A549 treated with dexamethasone at 1 μM for 4 hours (cell line): ENCODE data around the gene TMEM238. TPM values are rescaled to one million over a fixed set of nuclear protein-coding genes. Genes with fewer than 3 reads are reported as not detected.

ENCODE experiments used
- total RNA-seq: library from RNA; stranded (reverse); fragments of 200-300 nt; extraction: Qiagen RNA extraction; gene quantifications from 5 replicates; pipeline ENCODE4 v1.2.3, GENCODE V29; 2022

TMEM238 gene, protein sequence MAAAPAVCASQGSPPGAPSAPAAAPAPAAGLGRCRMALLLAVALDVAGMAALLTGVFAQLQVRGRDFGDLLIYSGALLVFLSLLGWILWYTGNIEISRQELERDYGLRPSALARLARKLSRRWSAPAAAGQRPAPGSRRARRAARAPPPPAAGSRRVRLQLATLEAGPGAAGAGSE
- total RNA-seq: 2.4 to 7.0 TPM (median 4.2 TPM) in 5 replicates

DNA sequence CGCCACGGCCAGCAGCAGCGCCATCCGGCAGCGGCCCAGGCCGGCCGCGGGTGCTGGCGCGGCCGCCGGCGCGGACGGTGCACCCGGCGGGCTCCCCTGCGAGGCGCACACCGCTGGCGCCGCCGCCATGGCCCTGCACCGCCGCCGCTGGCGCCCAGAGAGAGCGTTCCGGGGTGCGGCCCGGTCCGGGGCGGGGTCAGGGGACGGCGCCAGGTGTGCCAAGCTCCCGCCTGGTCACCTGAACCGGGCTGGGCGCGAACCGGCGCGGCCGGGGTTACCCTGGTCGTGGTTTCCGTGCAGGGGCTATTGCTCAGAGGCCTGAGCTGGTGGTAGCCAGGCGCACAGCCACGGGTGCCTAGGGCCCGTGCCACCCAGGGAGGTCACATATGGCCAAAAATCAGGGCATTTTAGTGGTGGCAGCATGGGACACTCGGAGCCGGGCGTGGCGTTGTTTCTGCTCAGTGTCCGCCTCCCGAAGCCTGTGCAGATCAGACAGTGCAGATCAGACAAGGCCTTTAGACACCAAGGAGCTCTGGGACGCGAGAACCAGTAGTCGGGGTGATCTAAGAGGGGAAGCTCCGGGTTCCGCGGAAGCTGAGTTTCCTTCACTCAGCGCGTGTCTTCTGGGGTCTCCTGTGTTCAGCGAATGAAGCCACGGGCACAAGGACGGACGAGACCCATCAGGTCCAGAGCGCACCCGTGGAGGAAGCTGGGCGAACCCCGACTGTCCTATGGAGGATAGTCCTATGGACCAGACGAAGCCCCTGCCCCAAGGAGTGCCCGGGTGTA, at the start of gene TMEM238:
Gene TMEM238 (minus strand): TSS at position 162 of the 789 bp plus-strand sequence. CDS start 33 bp downstream, at position 129.

DNA sequence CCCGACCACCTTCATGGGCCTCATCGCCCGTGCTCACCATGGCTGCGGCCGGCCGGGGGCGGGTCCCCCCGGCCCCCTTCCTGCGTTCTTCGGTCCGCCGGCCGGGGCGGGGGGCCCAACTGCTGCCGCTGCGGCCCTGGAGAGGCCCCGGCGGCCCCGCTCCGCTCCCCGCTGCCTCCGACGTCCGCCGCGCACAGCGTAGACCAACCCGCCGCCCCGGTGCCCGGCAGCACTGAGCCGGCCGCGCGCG, 23.4 kb upstream of the TMEM238 start, which contains the start of gene UBE2S:
Gene UBE2S (minus strand): TSS at position 239 of the 250 bp plus-strand sequence. CDS start 199 bp downstream, at position 40.

DNA sequence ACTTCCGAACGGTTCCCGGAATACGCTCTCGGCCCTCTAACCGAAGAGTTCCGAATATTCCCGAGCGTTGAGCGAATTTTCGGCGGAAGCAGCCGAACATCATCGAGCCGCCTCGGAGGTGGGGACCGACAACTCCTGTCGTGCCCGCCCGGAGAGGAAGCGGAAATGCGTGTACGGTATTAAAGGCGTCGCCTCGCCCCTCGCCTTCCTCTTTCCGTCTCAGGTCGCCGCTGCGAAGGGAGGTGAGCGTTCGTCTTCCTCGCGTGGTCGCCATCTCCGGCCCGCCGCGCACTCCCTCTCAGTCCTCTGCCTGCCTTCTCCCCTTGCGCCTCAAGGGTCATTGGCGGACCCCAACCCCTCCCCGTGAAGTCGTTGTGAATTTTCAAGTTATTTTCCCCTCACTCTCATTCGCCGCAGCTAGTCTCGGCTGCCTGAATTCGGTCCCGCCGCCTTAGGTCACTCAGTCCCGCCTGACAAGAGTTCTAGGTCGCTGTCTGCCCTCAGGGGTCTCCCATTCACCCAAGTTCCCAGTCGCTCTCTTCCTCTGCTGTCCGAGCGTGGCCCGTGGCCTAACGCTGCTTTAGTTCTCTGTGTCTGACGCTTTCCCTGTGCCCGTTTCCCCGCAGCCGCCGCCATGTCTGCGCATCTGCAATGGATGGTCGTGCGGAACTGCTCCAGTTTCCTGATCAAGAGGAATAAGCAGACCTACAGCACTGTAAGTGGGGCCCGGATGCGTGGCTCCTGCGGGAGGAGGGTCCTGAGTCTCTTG, 1.8 kb upstream of the TMEM238 start, which contains the start of gene RPL28:
Gene RPL28 (plus strand): TSS at position 209 of the 769 bp plus-strand sequence. CDS start 426 bp downstream, at position 635.

DNA sequence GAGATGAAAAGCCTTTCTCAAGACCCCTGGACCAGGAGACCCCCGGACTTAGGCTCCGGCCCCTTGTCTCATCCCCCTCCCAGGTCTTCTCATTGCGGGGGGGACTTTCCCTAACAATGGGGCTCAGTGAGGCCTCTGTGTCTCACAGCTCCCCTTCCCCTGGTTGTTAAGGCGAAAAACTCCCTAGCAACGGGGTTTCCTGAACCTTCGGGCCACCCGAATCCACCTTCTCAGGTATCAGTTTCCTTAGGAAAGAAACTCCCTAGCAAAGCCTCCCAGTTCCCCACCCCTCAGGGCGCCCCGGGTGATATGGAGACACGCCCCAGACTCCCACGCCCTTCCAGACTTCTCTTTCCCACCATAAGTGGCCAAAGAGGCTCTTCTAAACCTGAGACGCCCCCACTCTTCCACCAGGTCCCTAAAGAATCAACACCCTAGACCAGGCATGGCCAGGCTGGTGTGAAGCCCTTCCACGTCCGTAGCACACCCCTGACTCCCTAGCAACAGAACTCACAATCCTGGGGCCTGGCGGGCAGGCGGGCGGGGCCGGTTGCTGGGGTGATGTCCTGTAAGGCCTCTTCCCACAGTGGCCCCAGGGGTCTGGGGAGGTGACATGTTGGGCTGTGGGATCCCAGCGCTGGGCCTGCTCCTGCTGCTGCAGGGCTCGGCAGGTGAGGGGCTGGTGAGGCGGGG, 7.7 kb downstream of the TMEM238 start, which contains the start of gene TMEM190:
Gene TMEM190 (plus strand): TSS at position 586 of the 693 bp plus-strand sequence. CDS start 28 bp downstream, at position 614.

DNA sequence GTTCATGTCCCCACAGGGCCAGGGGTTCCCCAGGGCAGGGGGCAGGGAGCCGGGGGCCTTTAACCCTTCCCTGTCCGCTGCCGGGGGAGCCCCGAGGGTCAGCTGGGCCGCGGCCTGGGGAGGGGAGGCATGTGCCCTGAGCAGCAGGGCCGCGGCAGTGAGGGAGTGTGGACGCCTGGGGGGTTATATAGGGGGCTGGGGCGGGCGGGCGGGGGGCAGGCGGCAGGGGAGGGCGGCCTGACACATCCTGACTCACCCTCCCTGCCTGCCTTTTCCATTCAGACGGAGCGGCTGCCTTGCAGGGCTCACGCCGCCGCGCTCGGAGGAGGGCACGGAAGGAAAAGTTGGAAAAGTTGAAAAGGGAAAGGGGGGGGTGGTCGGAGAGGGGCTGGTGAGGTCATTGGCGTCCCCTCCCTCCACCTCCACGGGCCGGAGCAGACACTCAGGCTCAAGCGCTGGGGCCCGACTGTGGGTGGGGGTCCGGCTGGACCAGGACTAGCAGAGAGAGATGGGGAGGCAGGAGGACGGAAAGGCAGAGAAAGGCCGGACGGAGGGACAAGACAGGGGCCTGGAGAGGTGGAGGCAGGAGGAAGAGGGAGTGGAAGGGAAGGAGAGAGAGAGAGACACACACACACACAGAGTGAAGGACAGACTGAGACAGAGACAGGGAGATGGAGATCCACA, 13.6 kb downstream of the TMEM238 start, which contains the start of gene IL11:
Gene IL11 (minus strand): TSS at position 159 of the 684 bp plus-strand sequence. CDS start 153 bp downstream, at position 6.

DNA sequence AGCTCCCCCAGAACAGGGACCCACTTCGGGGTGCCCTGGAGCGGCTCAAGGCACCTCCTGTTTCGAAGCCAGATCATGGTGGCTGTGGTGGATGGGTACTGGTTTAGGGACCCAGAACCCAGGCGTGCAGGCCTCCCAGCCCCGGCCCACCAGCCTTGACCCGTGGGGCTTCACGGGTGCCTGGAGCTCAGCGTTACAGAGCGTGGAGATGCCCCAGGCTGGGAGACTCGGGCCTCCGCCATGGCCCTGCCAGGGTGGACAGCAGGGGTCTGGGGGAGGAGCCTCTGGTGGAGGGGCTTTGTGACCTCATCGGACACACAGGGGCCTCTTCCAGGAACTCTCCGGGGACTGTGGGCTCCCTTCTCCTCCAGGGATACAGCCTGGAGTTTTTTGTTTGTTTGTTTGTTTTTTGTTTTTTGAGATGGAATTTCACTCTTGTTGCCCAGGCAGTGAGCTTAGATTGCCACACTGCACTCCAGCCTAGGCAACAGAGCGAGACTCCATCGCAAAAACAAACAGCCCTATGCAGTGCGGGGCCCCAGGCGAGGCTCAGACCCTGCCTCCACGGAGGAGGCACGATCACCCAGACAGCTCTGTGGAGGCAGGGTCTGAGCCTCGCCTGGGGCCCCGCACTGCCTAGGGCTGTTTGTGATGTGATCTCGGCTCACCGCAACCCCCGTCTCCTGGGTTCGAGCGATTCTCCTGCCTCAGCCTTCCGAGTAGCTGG, 20.9 kb downstream of the TMEM238 start, which contains the start of gene GARIN5B:
Gene GARIN5B (minus strand): TSS at position 271 of the 727 bp plus-strand sequence. CDS start 194 bp downstream, at position 77.

DNA sequence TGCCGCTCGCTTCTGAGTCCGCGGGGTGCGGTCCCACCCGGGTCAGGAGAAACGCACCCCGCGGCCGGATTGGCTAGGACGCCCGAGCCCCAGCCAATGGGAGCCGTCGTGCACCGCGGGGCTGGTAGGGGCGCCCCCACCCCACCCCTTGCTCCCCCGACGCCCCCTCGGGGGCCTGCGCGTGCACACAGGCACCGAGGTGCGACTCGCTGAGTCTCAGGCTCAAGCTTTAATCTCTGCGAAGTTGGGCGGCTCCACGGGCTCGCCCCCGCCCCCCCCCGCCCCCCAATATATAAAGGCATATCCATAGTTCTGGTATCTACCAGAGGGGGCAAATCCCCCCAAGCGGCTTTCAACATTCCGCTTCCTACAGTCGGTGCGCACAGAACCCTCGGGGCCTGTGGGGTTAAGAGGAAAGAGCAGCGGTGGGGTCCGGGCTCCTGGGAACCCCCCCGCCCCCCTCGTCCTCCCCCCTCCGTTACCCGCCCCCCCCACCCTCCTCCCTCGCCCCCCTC, 29.3 kb downstream of the TMEM238 start, which contains the start of gene COX6B2:
Gene COX6B2 (minus strand): TSS at position 22 of the 515 bp plus-strand sequence. CDS start 198 bp downstream, outside the sequence.

DNA sequence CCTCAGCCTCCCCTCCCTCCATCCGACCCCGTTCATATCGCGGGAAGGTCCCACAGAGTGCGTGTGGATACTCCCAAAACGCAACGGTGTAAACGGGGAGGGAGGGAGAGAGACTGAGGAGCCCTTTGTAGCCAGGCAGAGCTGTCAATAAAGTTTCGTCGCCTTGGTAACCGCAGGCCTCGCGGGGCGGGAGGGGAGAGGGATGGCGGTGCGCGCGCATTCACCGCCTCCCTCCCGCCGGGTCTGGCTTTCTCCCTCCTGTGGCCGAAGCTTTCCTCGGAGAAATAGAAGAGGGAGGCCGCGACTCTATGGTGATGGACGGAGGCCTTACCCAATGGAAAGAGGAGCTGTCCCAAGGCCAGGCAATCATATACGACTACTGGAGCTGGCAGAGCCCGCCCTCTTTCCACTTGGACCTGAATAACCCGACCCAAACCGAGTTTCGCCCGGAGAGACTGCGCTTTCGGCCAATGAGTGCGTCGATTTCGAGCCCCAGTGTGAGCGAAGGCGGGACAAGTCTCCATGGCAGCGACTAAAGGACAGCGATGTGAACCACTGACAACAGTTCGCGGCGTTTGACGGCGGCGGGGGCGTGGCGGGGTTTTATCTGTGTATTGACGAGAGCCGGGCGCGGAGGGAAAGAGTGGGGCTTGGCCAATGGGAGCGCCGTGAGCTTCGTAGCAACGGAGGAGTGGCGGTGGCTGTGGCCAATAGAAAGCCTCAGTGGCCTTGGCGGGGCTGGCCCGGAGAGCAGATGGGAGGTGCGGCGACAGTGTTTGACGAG, 44.8 kb downstream of the TMEM238 start, which contains the start of gene KMT5C:
Gene KMT5C (plus strand): TSS at position 772 of the 784 bp plus-strand sequence. CDS start 2,061 bp downstream, outside the sequence.

Other genes with a start within 250 kb of the TMEM238 start
- gene TNNT1, start 235.1 kb downstream of the TMEM238 start, total RNA-seq: 124 to 145 TPM (median 127 TPM) in 5 replicates
- 6.4 to 9.5 TPM (median 8.1 TPM) in 5 replicates for gene TNNI3, start 226.6 kb downstream of the TMEM238 start, total RNA-seq
- 3.2 to 7.0 TPM (median 5.7 TPM) in 5 replicates for gene DNAAF3, start 217.7 kb downstream of the TMEM238 start, total RNA-seq
- gene SYT5, start 204.0 kb downstream of the TMEM238 start, total RNA-seq: 1.4 to 3.7 TPM (median 2.6 TPM) in 5 replicates
- gene PTPRH, start 174.8 kb downstream of the TMEM238 start, total RNA-seq: 3.1 to 4.5 TPM (median 3.9 TPM) in 5 replicates
- gene TMEM86B, start 155.5 kb downstream of the TMEM238 start, total RNA-seq: 2.5 to 4.7 TPM (median 3.8 TPM) in 5 replicates
- gene PPP6R1, start 125.3 kb downstream of the TMEM238 start, total RNA-seq: 75.8 to 120 TPM (median 119 TPM) in 5 replicates
- 119 to 129 TPM (median 124 TPM) in 5 replicates for gene HSPBP1, start 104.2 kb downstream of the TMEM238 start, total RNA-seq
- gene BRSK1, start 100.3 kb downstream of the TMEM238 start, total RNA-seq: 2.1 to 4.9 TPM (median 3.1 TPM) in 5 replicates
- gene TMEM150B, start 59.0 kb downstream of the TMEM238 start, total RNA-seq: not detected in 5 replicates
- 3.2 to 5.5 TPM (median 4.9 TPM) in 5 replicates for gene KMT5C, start 44.4 kb downstream of the TMEM238 start, total RNA-seq
- 0.75 to 1.2 TPM (median 0.91 TPM) in 5 replicates for gene COX6B2, start 29.6 kb downstream of the TMEM238 start, total RNA-seq
- gene GARIN5B, start 21.0 kb downstream of the TMEM238 start, total RNA-seq: 0.08 to 0.22 TPM (median 0.15 TPM) in 5 replicates
- gene IL11, start 13.8 kb downstream of the TMEM238 start, total RNA-seq: 8.4 to 11.3 TPM (median 8.6 TPM) in 5 replicates
- 0.86 to 1.9 TPM (median 1.1 TPM) in 5 replicates for gene TMEM190, start 7.5 kb downstream of the TMEM238 start, total RNA-seq
- gene RPL28, start 1.6 kb upstream of the TMEM238 start, total RNA-seq: 2,624 to 3,119 TPM (median 2,807 TPM) in 5 replicates
- gene UBE2S, start 23.5 kb upstream of the TMEM238 start, total RNA-seq: 251 to 469 TPM (median 409 TPM) in 5 replicates
- 0.02 TPM in 2 of 5 replicates, not detected in the others for gene SHISA7, start 59.0 kb upstream of the TMEM238 start, total RNA-seq
- gene ISOC2, start 77.3 kb upstream of the TMEM238 start, total RNA-seq: 48.5 to 57.4 TPM (median 51.3 TPM) in 5 replicates
- 0.10 TPM in 1 of 5 replicates, not detected in the others for gene C19orf85, start 80.5 kb upstream of the TMEM238 start, total RNA-seq
- gene ZNF628, start 92.3 kb upstream of the TMEM238 start, total RNA-seq: 4.2 to 7.9 TPM (median 7.2 TPM) in 5 replicates
- 39.2 to 42.7 TPM (median 40.7 TPM) in 5 replicates for gene NAT14, start 100.9 kb upstream of the TMEM238 start, total RNA-seq
- 0.28 to 0.84 TPM (median 0.58 TPM) in 5 replicates for gene SSC5D, start 104.1 kb upstream of the TMEM238 start, total RNA-seq
- gene SBK2, start 152.8 kb upstream of the TMEM238 start, total RNA-seq: 1.3 to 2.6 TPM (median 1.8 TPM) in 5 replicates
- gene SBK3, start 161.3 kb upstream of the TMEM238 start, total RNA-seq: 1.3 to 2.6 TPM (median 2.1 TPM) in 5 replicates
- gene ZNF579, start 196.6 kb upstream of the TMEM238 start, total RNA-seq: 21.6 to 43.3 TPM (median 36.5 TPM) in 5 replicates
- gene FIZ1, start 215.2 kb upstream of the TMEM238 start, total RNA-seq: 17.4 to 26.1 TPM (median 24.0 TPM) in 5 replicates
- gene ZNF524, start 216.0 kb upstream of the TMEM238 start, total RNA-seq: 12.1 to 17.2 TPM (median 16.1 TPM) in 5 replicates
- 6.8 to 13.4 TPM (median 11.9 TPM) in 5 replicates for gene ZNF865, start 221.4 kb upstream of the TMEM238 start, total RNA-seq
- 4.7 to 6.7 TPM (median 5.4 TPM) in 5 replicates for gene ZNF784, start 240.3 kb upstream of the TMEM238 start, total RNA-seq